ENCODE results near the gene ARHGEF16.

DNA sequence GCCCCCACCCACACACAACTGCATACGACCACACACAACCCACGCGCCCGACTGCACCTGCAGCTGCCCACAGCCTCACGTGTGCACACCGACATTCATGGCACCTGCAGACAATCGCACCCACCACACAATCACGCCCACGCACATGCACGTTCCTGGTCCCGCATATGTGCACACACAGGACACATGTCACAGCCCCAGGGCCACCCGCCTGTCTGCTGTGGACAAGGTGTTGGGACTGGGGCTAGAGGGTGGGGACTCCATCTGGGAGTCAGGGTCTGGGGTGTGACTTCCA is 56.4 kb downstream of the ARHGEF16 start:
- no peak for TF ChIP-seq EZH2 (IDR thresholded peaks at IDR 0.05; ENCODE audit: insufficient read depth, poor library complexity, severe bottlenecking)
- no peak for TF ChIP-seq EZH2phosphoT487 (IDR thresholded peaks at IDR 0.05; ENCODE audit: insufficient read depth, low read depth)

All from GM23248 (cell line).